Measurements from ENCODE around the gene RAVER1.

RAVER1 gene

DNA sequence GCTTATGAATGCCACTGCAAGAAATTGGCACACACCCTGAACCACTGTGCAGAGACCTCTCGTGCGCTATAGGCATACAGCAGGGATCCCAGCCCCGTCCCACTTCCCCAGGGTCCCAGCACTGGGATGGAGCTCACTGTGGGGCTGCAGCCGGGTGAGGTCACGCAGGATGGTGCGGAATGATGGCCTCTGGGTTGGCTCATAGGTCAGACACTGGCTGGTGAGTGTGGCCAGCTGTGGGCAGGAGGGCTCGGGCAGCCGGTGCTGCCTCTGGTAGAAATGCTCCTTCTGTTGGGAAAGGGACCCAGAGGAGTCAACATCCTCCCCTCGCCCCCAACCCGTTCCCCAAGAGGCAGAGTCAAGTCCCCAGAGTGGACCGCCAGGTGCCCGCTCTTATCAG lies 23.1 kb upstream of the RAVER1 start:
- no peak overlapping the region for H3K4me2 ChIP-seq (ENCODE audit: insufficient read depth, low read length)
- H3K36me3 ChIP-seq (ENCODE audit: insufficient read depth, low read length): peaks cover 68% of the 10 kb centered on the region
- H4K20me1 ChIP-seq (ENCODE audit: insufficient read depth, low read length): no peaks in the 10 kb centered on the region; the same call in 1 of the 2 replicates
- TF ChIP-seq EZH2 (IDR thresholded peaks at IDR 0.05; ENCODE audit: borderline replicate concordance, low read depth, low read length, severe bottlenecking): no peak
- TF ChIP-seq, protein P1, sequence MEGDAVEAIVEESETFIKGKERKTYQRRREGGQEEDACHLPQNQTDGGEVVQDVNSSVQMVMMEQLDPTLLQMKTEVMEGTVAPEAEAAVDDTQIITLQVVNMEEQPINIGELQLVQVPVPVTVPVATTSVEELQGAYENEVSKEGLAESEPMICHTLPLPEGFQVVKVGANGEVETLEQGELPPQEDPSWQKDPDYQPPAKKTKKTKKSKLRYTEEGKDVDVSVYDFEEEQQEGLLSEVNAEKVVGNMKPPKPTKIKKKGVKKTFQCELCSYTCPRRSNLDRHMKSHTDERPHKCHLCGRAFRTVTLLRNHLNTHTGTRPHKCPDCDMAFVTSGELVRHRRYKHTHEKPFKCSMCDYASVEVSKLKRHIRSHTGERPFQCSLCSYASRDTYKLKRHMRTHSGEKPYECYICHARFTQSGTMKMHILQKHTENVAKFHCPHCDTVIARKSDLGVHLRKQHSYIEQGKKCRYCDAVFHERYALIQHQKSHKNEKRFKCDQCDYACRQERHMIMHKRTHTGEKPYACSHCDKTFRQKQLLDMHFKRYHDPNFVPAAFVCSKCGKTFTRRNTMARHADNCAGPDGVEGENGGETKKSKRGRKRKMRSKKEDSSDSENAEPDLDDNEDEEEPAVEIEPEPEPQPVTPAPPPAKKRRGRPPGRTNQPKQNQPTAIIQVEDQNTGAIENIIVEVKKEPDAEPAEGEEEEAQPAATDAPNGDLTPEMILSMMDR (IDR thresholded peaks at IDR 0.05; ENCODE audit: borderline replicate concordance, extremely low read depth, low read length, poor library complexity, severe bottlenecking): no peak
- H3K9me3 ChIP-seq (ENCODE audit: insufficient read depth, low read length, severe bottlenecking): no peaks in the 10 kb centered on the region
- no peaks in the 10 kb centered on the region for H3K4me1 ChIP-seq (ENCODE audit: insufficient read depth, low read length)
- H3K79me2 ChIP-seq (ENCODE audit: insufficient read depth, low read length): no peaks in the 10 kb centered on the region
- no peak overlapping the region for H3K4me3 ChIP-seq (ENCODE audit: low read depth in 1 of 2, low read length in 2 of 2)
- no peaks in the 10 kb centered on the region for H3K27me3 ChIP-seq (ENCODE audit: insufficient read depth, low read length, poor library complexity)
- no peak for DNase-seq
- no peak for ATAC-seq (ENCODE audit: insufficient read depth, low read depth)
- no peak overlapping the region for H3K27ac ChIP-seq (ENCODE audit: low read length)
- no peak overlapping the region for H2AFZ ChIP-seq (ENCODE audit: low read depth, low read length)
- H3K9ac ChIP-seq (ENCODE audit: low read depth, low read length): no peak overlapping the region

DNA sequence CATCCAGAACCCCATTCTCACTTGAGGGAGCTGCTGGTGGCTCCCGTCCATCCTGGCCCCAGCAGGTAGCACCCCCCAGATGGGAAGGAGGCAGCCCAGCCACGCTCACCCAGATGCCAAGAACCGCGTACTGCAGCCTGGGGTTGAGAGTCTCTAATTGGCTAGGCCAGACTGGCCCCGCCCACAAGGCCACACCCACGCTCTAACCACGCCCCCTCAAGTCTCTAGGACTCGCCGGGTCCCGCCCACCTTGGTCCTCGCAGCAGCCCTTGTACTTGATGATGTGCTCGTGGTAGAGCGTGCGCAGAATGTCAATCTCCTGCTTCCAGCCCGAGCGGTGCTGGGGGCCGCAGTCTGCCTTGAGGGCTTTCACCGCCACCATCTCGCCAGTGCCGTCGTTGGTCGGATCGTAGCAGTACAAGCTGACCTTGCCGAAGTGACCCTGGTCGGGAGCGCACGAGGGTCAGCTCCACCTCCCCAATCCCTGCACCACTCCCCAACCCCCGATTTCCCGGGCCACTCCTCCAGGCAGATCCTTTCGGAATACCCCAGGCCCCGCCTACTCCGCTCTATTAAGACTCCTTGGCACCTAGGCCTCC lies 20.6 kb upstream of the RAVER1 start:
- no peak overlapping the region for H2AFZ ChIP-seq (ENCODE audit: low read depth, low read length)
- no peak overlapping the region for H3K27ac ChIP-seq (ENCODE audit: low read length)
- no peaks in the 10 kb centered on the region for H3K79me2 ChIP-seq (ENCODE audit: insufficient read depth, low read length)
- TF ChIP-seq, protein P1 (IDR thresholded peaks at IDR 0.05; ENCODE audit: borderline replicate concordance, extremely low read depth, low read length, poor library complexity, severe bottlenecking): no peak
- TF ChIP-seq EZH2 (IDR thresholded peaks at IDR 0.05; ENCODE audit: borderline replicate concordance, low read depth, low read length, severe bottlenecking): no peak
- H3K4me1 ChIP-seq (ENCODE audit: insufficient read depth, low read length): no peaks in the 10 kb centered on the region
- H3K4me3 ChIP-seq (ENCODE audit: low read depth in 1 of 2, low read length in 2 of 2): no peak overlapping the region
- no peak overlapping the region for H3K4me2 ChIP-seq (ENCODE audit: insufficient read depth, low read length)
- ATAC-seq (ENCODE audit: insufficient read depth, low read depth) (peak; percentile 73), DNase-seq (peak; percentile 60)
- no peak overlapping the region for H3K9ac ChIP-seq (ENCODE audit: low read depth, low read length)
- H3K9me3 ChIP-seq (ENCODE audit: insufficient read depth, low read length, severe bottlenecking): no peaks in the 10 kb centered on the region
- H4K20me1 ChIP-seq (ENCODE audit: insufficient read depth, low read length): no peaks in the 10 kb centered on the region; the same call in none of the 2 replicates
- H3K36me3 ChIP-seq (ENCODE audit: insufficient read depth, low read length): peaks cover 58% of the 10 kb centered on the region
- no peaks in the 10 kb centered on the region for H3K27me3 ChIP-seq (ENCODE audit: insufficient read depth, low read length, poor library complexity)

DNA sequence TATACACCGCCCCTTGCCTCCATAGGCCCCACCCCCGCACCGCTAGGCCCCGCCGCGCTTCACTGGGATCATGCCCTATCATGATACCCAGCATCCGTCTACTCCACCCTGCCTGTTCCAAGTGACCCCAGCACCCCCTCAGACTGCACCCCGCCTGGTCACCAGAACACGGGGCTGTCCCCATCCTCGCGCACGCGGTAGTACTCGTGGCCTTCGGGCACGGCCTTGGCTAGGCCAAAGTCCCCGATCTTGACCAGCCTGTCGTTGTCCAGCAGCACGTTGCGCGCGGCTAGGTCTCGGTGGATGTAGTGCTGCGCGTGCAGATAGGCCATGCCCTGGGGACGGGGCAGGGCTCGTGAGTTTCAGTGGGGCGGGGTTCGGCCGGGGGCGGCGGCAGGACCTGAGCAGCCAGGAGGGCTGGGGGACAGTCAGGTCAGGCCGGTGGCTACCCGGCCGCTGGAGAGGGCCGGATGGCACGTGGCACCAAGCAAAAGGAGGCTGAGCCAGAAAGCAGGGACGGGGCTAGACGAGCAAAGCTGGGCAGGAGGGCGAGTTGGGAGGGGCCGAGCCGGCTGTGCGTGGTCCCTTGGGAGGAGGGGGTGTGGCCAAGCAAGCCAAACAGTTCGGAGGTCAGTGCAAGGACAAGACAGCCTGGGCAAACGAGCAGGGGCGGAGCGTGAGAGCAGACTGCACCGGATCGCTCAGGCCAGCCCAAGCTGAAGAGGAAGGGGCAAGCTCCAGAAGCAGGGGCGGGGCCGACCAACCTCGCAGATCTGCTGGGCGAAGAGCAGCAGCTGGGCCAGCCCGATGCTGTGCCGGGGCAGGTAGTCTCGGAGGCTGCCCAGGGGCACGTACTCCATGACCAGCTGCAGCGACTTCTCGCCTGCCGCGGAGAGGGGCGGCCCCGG lies 19.7 kb upstream of the RAVER1 start:
- Histone ChIP-seq H3K27ac (ENCODE audit: low read length) (no peak overlapping the region), H3K36me3 (ENCODE audit: insufficient read depth, low read length) (peaks cover 55% of the 10 kb centered on the region), H4K20me1 (ENCODE audit: insufficient read depth, low read length) (no peaks in the 10 kb centered on the region; the same call in none of the 2 replicates), H3K27me3 (ENCODE audit: insufficient read depth, low read length, poor library complexity) (no peaks in the 10 kb centered on the region), H3K79me2 (ENCODE audit: insufficient read depth, low read length) (no peaks in the 10 kb centered on the region), H3K9ac (ENCODE audit: low read depth, low read length) (no peak overlapping the region), H3K4me2 (ENCODE audit: insufficient read depth, low read length) (no peak overlapping the region), H3K4me3 (ENCODE audit: low read depth in 1 of 2, low read length in 2 of 2) (no peak overlapping the region), H2AFZ (ENCODE audit: low read depth, low read length) (no peak overlapping the region), H3K4me1 (ENCODE audit: insufficient read depth, low read length) (no peaks in the 10 kb centered on the region), H3K9me3 (ENCODE audit: insufficient read depth, low read length, severe bottlenecking) (no peaks in the 10 kb centered on the region)
- no peak; the same call in 2 of the 3 replicates for ATAC-seq (ENCODE audit: insufficient read depth, low read depth)
- no peak for TF ChIP-seq EZH2 (IDR thresholded peaks at IDR 0.05; ENCODE audit: borderline replicate concordance, low read depth, low read length, severe bottlenecking)
- TF ChIP-seq, protein P1 (IDR thresholded peaks at IDR 0.05; ENCODE audit: borderline replicate concordance, extremely low read depth, low read length, poor library complexity, severe bottlenecking): no peak
- DNase-seq: no peak
